GM12874 (cell line): ENCODE measurements around the gene ASF1B.

ENCODE experiments used
- CTCF ChIP-seq: IDR thresholded peaks from 2 replicates; pipeline ENCODE4 v1.5.1; 2011; ENCODE audit warnings: low read depth, mild to moderate bottlenecking, control low read depth, low read length, moderate library complexity; ENCODE audit not compliant: insufficient read depth

The ASF1B gene

DNA sequence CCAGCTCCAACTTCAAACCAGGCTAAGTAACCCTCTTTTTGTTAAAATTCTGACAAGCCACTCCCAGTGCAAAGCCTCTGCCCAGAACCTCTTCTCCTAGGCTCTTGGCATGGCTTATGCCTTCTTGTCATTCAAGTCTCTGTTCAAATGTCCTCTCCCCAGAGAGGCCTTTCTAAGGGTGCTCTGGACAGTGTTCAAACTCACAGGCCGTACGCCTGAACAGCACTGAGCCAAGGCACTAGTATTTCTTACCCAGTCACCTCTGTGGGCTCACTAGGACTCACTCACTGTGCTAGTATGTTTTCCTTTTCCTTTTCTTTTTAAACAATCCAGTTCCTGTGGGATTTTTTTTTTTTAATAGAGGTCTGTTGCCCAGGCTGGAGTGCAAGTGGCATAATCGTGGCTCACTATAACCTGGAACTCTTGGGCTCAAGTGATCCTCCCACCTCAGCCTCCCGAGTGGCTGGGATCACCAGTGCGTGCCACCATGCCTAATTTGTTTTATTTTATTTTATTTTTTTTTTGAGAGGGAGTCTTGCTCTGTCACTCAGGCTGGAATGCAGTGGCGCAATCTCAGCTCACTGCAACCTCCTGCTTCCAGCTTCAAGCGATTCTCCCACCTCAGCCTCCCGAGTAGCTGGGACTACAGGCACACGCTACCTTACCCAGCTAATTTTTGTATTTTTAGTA lies 2.3 kb upstream of the ASF1B start:
- no peak for TF ChIP-seq CTCF

DNA sequence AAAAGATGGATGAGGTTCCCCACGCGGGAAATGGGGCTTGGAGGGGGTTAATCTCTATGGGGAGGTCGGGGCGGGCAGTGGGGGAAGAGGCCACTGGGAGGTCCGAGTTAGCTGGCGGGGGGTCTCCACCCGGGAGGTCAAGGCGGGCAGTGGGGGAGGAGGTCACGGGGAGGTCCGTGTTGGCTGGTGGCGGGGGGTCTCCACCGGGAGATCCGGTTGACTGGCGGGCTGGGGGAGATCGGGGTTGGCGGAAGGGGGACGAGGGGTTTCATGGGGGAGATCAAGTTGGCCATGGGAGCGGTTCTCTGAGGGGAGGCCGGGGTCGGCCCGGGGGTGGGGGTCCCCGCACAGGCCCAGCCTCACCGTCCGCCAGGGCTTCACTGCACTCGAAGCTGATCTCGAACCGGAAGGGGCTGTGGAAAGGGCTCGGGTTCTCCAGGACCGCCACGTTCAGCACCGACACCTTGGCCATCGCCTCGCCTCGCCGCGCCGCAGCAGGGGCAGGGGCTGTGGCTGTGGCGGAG lies 342 bp downstream of the ASF1B start:
- TF ChIP-seq CTCF, result no peak

- TF ChIP-seq CTCF, result no peak
These were observed 1.0 kb downstream of the ASF1B start for GRCh38 chr19:14135355-14135754.

DNA sequence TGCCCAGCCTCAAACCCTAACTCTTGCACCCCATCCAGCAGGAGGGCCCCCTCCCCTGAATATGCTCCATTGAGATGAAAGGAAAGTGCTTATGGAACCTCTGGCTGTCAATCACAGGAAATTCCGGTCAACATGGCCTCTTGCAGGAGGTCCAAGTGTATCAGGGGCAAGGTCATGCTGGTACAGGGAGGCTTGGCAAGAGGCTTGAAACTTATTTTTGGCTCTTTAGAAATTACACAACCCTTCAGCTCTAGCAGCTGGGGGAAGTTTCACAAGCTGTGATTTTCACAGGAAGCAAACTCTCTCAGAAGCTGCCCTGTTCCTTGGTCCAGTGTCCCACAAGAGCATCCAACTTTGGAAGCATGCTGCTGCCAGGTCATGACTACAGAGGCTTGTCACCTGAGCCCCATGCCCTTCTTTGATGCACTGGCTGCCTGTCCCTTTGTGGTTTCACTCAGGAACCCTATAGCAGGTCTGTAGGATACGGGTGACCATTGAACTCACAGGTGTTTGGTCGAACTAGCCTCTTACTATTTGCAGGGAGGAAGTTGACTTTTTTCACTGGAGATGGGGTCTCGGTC lies 8.4 kb downstream of the ASF1B start:
- no peak for TF ChIP-seq CTCF

DNA sequence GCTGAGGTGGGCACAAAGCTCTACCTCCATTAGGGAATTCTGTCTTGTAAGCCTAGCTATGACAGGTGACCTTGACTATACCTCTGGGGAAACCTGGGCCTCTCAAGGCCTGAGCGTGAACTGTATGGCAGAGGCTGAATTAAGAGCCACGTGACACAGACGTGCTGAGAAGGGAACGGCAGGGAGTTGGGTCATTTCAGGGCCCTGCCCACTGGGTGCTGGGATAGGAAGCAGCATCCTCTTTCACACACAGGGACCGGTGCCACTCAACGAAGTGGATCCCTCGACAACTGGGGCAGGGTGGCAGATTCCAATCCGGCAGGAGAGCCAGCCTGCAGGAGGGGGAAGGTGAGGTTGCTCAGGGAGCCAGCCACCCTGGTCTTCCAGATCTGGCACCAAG lies 9.2 kb downstream of the ASF1B start:
- TF ChIP-seq CTCF, result no peak

- TF ChIP-seq CTCF, result no peak
These were observed 13.5 kb downstream of the ASF1B start for GRCh38 chr19:14122924-14123323.

GRCh38 chr19:14120497-14120780 lies 15.9 kb downstream of the ASF1B start:
- no peak for TF ChIP-seq CTCF
